ENCODE data around the gene ACAD11.
"Not testable (repeated sequence)": the region's sequence is repeated elsewhere in the genome, so short reads cannot be mapped to it uniquely, and the experiment has no call there.

Gene ACAD11

DNA sequence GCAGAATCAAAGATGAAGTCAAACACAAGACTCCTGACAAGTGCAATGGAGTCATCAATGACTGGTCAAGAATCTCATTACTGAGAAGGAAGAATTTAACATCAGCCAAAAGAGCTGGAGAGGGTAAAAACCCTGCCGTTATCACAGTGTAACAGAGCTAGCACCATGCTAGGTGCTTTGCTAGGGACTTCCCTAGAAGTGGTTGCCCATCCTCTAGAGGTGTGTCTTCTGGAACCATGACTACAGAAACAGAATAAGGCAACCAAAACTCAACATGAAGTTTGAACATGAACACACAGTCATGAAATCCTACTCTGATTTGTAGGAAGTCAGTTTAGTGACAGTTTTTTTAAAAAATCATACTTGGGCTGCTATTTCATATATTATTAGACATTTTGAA, 9.5 kb downstream of the ACAD11 start:
- DNase-seq, result no peak

DNA sequence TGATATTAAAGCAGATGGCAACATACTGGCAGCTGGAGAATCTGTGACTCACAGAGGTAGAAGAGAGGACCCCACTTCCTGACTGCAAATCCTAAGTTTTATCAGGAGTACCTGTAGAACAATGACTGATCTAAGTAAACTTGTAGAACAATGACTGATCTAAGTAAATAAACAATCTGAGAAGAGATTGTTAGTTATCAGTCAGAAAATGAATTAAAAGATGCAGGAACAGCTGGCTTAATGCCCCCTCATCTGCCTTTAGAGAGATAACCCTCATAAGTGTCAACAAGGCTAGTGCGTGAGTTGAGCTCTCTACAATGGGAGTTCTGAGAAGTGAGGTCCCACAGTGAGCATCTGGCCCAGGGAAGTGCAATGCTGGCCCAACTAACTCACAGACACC, 14.6 kb downstream of the ACAD11 start:
- DNase-seq, result no peak

DNA sequence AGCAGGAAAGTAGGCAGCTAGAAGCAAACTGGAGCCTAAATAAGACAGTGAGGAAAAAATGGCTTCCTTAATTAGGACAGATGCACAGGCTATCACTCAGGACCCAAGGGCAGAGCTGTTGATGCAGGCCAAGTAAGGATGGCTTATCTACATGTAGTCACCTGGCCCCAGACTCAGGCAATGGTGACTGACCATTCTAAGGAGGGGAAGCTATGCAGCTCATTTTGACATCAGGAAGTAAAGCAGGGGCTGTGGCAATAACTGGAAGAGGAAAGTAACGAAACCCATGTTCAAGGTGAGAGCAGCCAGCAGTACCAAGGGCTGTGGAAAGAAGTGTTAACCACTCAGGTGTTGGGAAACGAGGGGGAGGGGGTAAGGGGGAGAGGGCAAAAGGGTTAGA, 16.2 kb downstream of the ACAD11 start:
- no peak for DNase-seq

DNA sequence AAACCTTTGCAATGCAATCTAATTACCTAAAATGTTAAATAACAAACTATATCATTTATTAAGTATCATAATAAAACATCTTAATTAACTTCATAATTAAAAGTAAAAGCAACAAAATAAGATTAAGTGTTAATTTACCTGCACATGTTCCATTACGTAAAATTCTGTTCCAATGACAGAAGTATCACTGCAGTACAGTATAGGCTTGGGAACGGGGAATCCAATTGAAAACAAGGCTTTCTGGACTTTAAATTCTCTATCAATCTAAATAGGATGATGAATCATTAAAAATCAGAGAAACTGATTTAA, 17.1 kb downstream of the ACAD11 start:
- no peak for DNase-seq

DNA sequence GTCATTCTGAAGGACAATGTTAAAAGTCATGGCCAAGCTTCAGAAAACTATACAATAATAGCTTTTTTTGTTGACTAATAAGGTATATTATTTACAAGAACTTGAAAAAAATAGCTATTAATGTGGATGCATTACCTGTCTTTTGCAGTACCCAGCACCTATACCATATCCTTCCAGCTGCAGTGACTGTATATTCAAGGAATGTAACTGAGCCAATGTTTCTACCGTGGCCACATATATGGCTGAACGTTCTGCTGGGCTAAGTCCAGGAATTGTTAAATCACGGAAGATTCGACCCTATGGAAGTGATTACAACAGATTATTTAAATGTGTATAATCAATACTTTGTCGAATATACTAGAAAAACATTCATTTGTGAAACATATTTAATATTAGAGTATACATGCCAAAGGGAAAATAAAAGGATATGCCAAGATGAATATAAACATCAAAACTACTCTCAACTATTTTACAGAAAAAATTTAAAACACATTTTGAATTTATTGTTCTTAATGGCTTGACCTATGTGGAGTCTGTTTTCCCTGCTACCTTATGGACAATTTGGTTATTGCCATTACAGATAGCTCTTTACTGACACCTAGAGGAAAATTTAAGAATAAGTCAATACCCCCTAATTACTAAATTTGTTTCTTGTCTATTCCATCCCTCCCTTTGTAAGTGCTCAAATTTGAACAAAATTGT, 17.6 kb downstream of the ACAD11 start:
- DNase-seq, result peak; percentile 73

DNA sequence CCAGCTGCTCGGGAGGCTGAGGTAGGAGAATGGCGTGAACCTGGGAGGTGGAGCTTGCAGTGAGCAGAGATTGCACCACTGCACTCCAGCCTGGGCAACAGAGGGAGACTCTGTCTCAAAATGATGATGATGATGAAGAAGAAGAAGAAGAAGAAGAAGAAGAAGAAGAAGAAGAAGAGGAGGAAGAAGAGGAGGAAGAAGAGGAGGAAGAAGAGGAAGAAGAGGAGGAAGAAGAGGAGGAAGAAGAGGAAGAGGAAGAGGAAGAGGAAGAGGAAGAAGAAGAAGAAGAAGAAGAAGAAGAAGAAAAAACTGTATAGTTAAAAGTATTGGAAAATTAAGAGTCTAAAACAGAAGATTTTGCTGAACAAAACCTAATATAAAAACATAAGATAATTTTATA, 18.2 kb downstream of the ACAD11 start:
- not testable (repeated sequence) for DNase-seq

DNA sequence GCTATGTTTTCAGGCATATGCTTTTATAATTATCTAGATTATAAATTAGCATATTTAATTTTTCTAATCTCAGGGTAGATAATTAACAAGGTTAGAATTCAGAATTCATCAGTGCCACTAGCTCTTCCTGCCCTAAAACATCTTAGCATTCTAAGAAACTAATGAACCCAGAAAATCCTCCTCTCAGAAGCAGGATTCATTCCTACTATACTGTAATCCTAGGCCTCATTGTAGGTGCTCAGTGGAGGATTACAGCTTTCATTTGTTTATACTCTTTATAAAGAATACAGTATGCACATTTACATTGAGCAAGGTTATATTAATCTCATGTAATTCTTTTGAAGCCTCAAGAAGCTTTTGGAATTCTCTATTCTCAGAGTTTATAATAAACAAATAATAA, 20.9 kb downstream of the ACAD11 start:
- DNase-seq, result no peak

DNA sequence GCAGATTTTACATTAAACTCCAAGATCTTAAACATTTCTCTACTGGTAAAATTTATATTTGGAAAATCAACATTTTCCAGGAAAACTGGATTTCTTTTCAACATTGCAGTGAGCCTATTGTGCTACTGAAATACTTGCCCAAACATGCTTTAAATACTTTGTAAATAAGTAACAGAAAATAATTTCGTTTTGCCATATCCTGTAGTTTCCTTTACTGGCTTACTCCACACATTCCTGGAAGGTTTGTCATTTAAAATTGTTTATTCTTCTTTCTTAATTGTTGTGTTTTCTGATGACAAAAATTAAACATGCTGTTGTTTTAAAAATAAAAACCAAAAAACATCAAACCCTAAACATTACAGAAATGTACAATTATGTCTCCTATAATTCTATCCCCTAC, 22.0 kb downstream of the ACAD11 start:
- DNase-seq, result no peak

DNA sequence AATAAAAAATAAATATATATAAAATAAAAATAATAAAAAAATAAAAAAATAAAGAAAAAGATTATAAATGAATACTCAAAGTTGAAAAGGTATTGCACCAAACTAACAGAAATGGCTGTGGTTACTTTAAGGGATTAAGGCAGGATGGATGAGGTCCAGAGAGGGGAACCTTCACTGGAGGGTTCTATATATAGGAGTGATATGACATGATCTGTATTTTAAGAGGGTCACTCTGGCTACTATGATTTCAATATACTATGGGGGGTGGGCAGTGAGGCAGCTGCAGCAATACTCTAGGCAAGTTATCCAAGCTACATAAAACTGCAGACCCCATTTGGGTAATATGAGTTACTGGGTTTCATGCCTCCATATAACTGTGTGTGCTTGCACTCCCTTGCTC, 24.6 kb downstream of the ACAD11 start:
- DNase-seq, result no peak

DNA sequence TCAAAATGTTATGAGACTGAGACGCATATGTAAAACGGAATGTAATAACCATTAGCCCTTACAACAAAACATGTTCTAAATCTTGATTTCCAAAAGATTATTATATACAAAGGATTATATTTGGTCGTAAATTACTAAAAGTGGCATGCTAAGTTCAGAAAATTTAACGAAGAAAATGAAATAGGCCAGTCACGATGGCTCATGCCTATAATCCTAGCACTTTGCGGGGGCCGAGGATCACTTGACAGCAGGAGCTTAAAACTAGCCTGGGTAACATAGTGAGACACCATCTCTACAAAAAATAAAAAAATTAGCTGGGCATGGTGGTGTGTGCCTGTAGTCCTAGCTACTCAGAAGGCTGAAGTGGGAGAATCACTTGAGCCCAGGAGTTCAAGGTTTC, 29.0 kb downstream of the ACAD11 start:
- no peak for DNase-seq

DNA sequence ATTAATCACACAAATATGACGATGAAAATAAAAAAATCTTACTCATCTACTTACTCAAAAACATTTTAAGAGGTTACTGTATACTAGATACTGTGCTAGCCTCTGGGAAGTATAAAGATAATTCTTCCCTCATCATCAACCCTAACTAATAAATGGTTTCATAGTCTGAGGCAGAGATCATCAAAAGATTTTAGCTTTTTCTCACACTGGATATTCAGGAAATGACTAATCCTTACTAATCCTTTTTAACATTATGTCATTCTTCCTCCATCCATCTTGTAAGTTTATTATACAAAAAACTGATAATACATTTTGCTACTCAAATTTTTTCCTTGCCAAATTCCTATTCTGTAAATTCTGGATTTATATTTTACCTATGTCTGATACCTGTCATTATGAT, 29.7 kb downstream of the ACAD11 start:
- DNase-seq, result no peak

DNA sequence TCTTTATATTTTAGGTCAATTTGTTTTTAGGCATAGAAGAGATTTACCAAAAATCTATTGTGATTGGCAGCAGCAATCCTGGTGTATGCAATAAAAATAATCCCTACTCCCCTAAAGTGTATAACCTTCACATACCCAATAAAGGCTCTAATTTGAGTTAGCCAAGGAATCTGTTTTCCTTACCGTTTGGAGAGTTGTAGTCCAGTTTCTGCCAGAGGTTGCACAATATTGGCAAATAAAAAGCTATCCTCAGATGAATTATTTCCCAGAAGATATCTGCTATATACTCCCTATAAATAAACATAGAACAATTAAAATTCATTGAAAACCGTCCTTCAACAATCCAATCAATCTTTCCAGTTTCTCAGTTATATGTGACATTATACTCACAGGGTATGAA, 31.5 kb downstream of the ACAD11 start:
- no peak for DNase-seq

DNA sequence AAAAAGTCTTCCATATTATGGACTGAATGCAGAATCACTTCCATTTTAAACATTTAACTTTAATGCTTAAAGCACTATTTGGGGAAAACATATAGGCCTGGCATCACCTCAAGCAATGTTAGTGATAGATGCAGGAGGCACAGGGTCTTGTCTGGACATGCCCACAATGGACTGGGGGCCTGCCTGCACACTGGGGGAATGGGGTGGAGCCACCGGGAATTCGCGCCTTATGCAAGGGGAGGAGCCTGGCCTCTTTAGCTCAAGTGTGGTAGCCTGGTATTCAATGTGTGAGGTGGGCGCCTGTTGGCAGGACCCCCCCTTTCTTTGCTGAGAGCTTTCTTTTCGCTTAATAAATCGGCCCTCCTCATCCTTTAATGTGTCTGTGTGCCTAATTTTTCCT, 32.7 kb downstream of the ACAD11 start:
- DNase-seq, result no peak

DNA sequence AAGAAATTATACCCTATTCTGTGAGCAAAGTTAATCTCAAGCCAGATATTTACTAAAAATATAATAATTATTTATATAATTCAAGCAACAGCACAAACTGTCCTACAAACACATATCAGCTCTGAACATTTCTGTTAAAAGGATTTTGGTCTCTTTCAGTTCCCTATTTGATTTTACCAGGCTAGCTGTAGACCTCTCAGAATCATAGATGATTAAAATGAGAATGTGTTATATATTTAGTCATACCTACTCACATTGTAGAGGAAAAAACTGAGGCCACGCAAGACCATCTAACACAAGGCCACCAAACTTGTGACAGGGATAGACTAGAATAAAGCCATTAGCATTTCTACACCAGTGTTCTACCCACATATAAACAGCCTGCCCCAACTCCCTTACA, 34.0 kb downstream of the ACAD11 start:
- no peak for DNase-seq

DNA sequence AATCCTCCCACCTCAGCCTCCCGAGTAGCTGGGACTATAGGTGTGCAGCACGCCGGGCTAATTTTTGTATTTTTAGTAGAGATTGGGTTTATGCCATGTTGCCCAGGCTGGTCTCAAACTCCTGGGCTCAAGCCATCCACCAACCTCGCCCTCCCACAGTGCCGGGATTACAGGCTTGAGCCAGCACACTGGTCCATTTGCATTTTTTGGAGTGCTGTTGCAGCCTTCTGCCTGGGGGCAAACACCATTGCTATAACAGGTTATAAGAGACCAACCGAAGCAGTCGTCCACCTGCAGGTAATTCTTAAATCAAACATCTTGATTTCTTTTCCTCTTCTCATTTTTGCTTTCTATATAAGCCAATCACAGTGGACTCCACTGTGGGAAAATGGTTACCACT, 34.8 kb downstream of the ACAD11 start:
- no peak for DNase-seq

DNA sequence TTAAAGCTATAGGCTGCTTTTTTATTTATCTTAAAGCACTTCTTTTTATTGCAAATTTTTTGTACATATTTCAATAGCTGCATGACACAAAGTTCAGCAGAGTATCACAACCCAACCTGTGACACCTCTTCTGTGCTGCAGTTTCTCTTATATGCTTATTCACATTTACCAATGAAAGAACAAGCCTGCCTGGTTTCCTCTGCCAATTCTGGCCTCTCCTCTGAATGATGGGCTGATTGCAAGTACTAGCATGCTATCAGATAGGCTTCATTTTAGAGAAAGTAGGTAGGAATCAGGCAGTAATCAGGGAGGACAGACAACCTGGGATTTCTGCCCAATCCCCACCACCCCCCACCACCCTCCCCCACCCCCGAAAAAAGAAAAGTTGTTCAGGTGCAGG, 36.0 kb downstream of the ACAD11 start:
- DNase-seq, result peak; percentile 5

DNA sequence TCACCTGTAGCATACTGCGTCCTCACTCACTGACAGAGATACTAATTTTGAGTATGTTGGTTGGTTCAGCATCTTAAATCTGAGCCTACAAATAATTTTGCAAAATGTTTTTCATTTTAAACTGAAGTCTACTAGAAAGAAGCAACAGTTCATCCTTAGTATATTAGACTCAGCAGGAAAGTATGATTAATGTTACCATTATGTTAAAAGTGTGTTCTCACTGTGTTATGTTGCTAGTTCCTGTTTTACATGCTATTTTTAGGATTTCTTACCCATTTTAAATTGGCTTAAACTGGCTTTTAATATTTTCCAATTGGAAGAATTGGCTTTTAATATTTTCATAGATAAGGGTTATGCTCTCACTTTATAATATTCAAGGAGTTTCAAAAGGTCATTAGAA, 36.8 kb downstream of the ACAD11 start:
- no peak for DNase-seq

DNA sequence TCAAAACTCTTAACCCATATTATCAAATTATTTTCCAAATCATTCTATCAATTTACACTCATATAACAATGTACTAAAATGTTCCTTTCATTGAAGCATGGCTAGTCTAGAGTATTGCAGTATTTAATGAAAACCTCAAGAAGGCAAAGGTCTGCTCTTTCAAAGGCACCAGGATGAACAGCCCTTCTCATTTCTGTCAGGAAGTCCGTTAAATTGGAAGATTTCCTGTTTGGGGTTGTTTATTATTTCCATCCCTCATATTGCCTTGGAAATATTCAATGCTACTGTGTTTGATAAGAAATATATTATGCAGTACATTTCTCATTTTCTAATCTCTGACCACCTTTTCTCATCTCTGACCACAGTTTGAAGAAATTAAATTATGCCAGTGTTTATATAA, 37.5 kb downstream of the ACAD11 start:
- DNase-seq, result no peak

DNA sequence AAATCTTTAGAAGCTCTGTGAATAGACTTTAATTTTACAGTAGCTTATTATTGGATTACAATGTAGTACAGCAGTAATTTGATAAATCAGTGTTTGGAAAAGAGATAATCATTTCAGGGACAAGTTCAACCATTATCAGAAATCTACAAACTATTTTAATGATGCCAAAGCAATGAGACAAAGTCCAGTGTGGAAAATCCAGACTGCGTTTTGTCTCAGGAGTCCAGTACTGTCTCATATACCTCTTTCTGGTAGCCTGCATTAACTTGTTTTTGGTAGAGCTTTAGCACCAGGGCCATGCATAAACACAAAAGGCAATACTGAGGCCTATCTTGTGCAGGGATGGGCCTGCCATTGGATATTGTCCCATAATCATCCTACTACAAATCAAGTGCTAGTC, 42.8 kb downstream of the ACAD11 start:
- no peak for DNase-seq

DNA sequence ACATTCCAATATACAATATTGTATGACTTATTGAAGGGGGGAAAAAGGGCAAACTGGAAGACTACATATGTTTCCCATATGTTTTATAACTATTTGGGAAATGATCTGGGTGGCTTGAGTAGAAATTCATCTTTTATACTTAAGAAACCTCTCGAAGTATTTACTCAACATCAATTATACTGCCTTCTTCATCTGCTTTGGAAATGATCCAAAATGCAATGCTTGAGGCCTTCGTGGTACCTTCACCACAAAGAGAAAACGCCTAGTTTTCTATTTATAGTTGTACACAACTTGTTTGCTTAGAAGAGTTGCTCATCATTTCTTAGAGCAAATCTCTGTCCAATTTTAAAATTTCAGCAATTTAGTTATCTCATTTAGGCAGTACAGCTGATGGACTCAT, 43.7 kb downstream of the ACAD11 start:
- DNase-seq, result no peak

DNA sequence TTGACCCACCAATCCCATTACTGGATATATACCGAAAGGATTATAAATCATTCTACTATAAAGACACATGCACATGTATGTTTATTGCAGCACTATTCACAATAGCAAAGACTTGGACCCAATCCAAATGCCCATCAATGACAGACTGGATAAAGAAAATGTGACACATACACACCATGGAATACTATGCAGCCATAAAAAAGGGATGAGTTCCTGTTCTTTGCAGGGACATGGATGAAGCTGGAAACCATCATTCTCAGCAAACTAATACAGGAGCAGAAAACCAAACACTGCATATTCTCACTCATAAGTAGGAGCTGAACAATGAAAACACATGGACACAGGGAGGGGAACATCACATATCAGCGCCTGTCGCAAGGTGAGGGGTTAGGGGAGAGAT, 44.3 kb downstream of the ACAD11 start:
- not testable (repeated sequence) for DNase-seq

DNA sequence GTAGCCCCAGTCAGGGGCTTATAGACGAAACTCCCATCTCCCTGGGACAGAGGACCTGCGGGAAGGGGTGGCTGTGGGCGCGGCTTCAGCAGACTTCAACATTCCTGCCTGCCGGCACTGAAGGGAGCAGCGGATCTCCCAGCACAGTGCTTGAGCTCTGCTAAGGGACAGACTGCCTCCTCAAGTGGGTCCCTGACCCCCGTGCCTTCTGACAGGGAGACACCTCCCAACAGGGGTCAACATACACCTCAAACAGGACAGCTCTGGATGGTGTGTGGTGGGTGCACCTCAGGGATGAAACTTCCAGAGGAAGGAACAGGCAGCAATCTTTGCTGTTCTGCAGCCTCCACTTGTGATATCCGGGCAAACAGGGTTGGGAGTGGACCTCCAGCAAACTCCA, 53.0 kb downstream of the ACAD11 start:
- DNase-seq, result not testable (repeated sequence)

DNA sequence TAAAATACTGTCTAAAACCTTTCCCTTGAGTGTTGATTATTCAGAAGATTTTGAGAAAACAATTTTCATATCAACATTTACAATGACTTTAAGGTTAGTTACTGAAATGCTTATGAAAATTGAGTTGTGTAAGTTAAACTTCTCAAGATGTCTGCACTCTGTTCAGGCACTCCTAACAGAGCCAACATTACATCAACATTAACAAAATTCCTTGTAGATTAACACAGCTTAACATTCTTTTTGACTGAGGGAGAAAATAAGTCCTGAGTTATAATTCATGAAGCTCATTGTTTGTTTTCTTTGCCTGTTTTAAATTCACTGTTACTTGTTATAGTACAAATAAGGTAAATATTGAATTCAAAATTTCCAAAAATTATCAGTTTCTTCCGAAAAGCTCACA, 53.5 kb downstream of the ACAD11 start:
- no peak for DNase-seq

DNA sequence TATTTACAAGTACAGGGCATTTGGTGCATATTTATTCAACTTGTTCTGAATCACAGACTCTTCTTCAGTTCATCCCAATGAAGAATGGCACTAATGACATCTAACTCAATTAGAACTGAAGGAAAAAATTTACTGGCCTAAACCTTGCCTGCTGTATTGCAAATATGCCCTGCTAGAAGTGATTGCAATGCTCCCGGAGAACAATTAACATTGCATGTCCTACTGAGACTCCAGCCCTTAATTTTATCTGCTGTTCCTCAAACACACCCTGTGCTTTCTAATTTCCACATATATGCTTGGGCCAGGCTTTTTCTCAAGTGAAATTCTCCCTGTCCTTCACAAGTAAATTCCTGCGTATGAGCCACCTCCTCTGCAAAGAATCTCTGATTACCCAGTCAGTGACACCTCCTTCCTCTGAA, 54.2 kb downstream of the ACAD11 start:
- no peak for DNase-seq

DNA sequence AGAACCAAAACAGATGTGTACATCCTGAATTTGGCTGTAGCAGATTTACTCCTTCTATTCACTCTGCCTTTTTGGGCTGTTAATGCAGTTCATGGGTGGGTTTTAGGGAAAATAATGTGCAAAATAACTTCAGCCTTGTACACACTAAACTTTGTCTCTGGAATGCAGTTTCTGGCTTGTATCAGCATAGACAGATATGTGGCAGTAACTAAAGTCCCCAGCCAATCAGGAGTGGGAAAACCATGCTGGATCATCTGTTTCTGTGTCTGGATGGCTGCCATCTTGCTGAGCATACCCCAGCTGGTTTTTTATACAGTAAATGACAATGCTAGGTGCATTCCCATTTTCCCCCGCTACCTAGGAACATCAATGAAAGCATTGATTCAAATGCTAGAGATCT, 59.0 kb downstream of the ACAD11 start:
- not testable (repeated sequence) for DNase-seq

DNA sequence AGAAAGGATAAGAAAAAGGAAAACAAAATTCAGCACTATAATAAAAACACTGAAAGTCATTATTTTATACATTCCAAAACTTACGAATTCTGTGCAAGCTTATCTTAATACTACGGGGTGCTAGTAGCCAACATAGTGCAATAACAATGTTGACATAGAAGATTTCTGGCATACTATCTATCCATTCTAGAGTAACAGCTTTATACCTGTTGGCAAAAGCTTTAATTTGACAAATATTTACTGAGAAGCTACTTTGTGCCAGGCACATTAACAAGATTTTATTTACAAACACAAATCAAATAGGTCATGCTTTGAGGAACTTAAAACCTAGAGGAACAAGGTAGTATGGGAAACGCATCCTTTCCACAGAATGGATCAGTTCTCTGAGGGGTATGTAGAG, 61.4 kb downstream of the ACAD11 start:
- DNase-seq, result no peak
